IMR-90 (cell line): Measurements from ENCODE around the gene COX6B1.

Experiments used
- BHLHE40 ChIP-seq: fragments of 150-350 bp; IDR thresholded peaks from 2 replicates; pipeline ENCODE4 v1.6.1; 2016; ENCODE audit warnings: mild to moderate bottlenecking, low read depth, low read length
- CTCF ChIP-seq: conservative IDR thresholded peaks from 2 replicates; pipeline ENCODE4 v1.5.1; 2012; ENCODE audit warnings: mild to moderate bottlenecking, low read depth, low read length, improper control_type of control experiment
- ELK1 ChIP-seq: fragments of 150-350 bp; IDR thresholded peaks from 2 replicates; pipeline ENCODE4 v1.6.1; 2016; ENCODE audit warnings: low read depth, mild to moderate bottlenecking, low read length, moderate library complexity, borderline replicate concordance
- MAFK ChIP-seq: IDR thresholded peaks from 2 replicates; pipeline ENCODE4 v1.6.1; 2012; ENCODE audit warnings: low read depth, low read length, improper control_type of control experiment
- MAZ ChIP-seq: IDR thresholded peaks from 2 replicates; pipeline ENCODE4 v1.6.1; 2012; ENCODE audit warnings: low read depth, mild to moderate bottlenecking, low read length, improper control_type of control experiment, moderate library complexity, borderline replicate concordance
- MXI1 ChIP-seq: IDR thresholded peaks from 2 replicates; pipeline ENCODE4 v1.6.1; 2012; ENCODE audit warnings: low read depth, mild to moderate bottlenecking, low read length, moderate library complexity, borderline replicate concordance
- POLR2A ChIP-seq: IDR thresholded peaks from 2 replicates; pipeline ENCODE4 v1.6.1; 2012; ENCODE audit warnings: mild to moderate bottlenecking, low read depth, low read length
- RFX5 ChIP-seq: IDR thresholded peaks from 2 replicates; pipeline ENCODE4 v1.8.0; 2012; ENCODE audit warnings: low read depth, mild to moderate bottlenecking, low read length, moderate library complexity

GRCh38 chr19:35607661-35608060 lies 40.5 kb upstream of the COX6B1 start:
- TF ChIP-seq CTCF (no peak), POLR2A (no peak), MAFK (no peak), BHLHE40 (no peak), ELK1 (no peak), MAZ (no peak), MXI1 (no peak), RFX5 (no peak)
